ENCODE results near the gene OLFML3. TPM values are rescaled to one million over a fixed set of nuclear protein-coding genes. Genes with fewer than 3 reads are reported as not detected.

The OLFML3 gene, protein sequence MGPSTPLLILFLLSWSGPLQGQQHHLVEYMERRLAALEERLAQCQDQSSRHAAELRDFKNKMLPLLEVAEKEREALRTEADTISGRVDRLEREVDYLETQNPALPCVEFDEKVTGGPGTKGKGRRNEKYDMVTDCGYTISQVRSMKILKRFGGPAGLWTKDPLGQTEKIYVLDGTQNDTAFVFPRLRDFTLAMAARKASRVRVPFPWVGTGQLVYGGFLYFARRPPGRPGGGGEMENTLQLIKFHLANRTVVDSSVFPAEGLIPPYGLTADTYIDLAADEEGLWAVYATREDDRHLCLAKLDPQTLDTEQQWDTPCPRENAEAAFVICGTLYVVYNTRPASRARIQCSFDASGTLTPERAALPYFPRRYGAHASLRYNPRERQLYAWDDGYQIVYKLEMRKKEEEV
- total RNA-seq (2021) (319 and 349 TPM in 2 replicates), Bru-seq, nascent RNA (percentile 98 among the genes with signal in this experiment), BruChase-seq, experiment 1, labeled RNA remaining after a 2-hour chase (percentile 97 among the genes with signal in this experiment), BruChase-seq, experiment 2, labeled RNA remaining after a 6-hour chase (percentile 99 among the genes with signal in this experiment)
- long read RNA-seq, transcript OLFML3-201 (3 exons, 1,780 nt): major isoform, 459 of 3,152 reads
- long read RNA-seq, partial matches to known transcripts: 32 of 3,152 reads
- long read RNA-seq, other reads (novel, unspliced or antisense): 2,653 of 3,152 reads

DNA sequence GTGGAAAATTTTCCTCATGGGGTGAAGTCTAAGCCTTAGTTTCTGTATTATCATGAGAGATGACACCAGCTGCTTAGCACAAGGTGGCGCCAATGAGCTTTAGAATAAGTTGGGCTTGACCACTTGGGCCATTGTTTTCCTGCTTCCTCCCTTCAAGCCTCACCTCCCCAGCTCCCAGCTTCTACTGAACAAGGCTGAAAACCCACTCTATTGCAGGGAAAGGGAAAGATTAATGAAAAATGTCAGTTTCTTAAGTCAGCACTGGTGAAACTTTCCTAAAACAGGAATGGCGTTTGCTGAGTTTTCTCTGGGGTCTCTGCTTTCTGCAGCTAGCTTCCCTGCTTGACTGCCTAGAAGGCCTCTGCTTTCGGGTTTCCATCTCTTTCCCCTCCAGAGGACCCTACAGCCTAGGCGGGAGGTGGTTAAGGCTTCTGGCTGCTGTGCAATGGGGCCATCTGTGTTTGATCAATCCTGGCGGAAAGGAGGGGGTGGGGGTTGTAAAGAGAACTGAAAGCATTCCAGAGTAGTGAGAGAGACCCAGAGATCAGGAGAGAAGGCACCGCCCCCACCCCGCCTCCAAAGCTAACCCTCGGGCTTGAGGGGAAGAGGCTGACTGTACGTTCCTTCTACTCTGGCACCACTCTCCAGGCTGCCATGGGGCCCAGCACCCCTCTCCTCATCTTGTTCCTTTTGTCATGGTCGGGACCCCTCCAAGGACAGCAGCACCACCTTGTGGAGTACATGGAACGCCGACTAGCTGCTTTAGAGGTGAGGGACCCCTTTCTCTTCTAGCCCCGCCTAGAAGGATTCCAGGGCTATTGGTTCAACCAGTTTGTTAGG, at the start of gene OLFML3:
OLFML3 (plus strand) TSS at position 612 of the 840 bp plus-strand sequence; CDS start at position 655, 43 bp downstream.
- Histone ChIP-seq H3K27ac (ENCODE audit: low read depth, low read length, poor library complexity, severe bottlenecking) (peak within 1 kb of the TSS; percentile 96), H3K27me3 (replicated peaks; ENCODE audit: insufficient read depth, low read depth, low read length, poor library complexity) (no peaks in the 10 kb centered on the region), H3K9me3 (ENCODE audit: low read depth, low read length, poor library complexity, severe bottlenecking) (no peaks in the 10 kb centered on the region), H3K4me1 (ENCODE audit: insufficient read depth, low read length, poor library complexity, severe bottlenecking) (peaks cover 66% of the 10 kb centered on the region), H3K36me3 (ENCODE audit: insufficient read depth, low read length, poor library complexity, severe bottlenecking) (peaks cover 32% of the 10 kb centered on the region), H3K4me3 (ENCODE audit: low read depth, low read length, poor library complexity, severe bottlenecking) (peak within 1 kb of the TSS; percentile 56)
- TSS peak; percentile 86 for BruUV-seq (replicated peaks)
- ChIA-PET CTCF (interaction anchor here (0.5 to 4.2 kb wide), 16 partner anchors 27 to 1160 kb away, joined by 3 to 41 read pairs (median 4); partner anchors contain the start of gene DENND2C), POLR2A (ENCODE audit: low non-redundant PET) (interaction anchor here (0.5 to 1.0 kb wide), 3 partner anchors 38 to 1052 kb away, joined by 3 read pairs; no protein-coding TSS in a partner anchor)
- DNase-seq (ENCODE audit: low spot score): peak; percentile 98
- TF ChIP-seq, protein P1, sequence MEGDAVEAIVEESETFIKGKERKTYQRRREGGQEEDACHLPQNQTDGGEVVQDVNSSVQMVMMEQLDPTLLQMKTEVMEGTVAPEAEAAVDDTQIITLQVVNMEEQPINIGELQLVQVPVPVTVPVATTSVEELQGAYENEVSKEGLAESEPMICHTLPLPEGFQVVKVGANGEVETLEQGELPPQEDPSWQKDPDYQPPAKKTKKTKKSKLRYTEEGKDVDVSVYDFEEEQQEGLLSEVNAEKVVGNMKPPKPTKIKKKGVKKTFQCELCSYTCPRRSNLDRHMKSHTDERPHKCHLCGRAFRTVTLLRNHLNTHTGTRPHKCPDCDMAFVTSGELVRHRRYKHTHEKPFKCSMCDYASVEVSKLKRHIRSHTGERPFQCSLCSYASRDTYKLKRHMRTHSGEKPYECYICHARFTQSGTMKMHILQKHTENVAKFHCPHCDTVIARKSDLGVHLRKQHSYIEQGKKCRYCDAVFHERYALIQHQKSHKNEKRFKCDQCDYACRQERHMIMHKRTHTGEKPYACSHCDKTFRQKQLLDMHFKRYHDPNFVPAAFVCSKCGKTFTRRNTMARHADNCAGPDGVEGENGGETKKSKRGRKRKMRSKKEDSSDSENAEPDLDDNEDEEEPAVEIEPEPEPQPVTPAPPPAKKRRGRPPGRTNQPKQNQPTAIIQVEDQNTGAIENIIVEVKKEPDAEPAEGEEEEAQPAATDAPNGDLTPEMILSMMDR (conservative IDR thresholded peaks at IDR 0.05; ENCODE audit: low read depth, low read length): peak; percentile 77
- TF ChIP-seq EZH2 (IDR thresholded peaks at IDR 0.05; ENCODE audit: borderline replicate concordance, low read depth, low read length, poor library complexity, severe bottlenecking): no peak
- intact Hi-C loops (cut with micrococcal nuclease; ENCODE audit: unreplicated experiment): loop anchor here (1.0 to 5.0 kb wide), 9 partner anchors 142 to 693 kb away; partner anchors contain the start of gene DENND2C

- POLR2A ChIA-PET (ENCODE audit: low non-redundant PET): interaction anchor here (0.8 kb wide), 1 partner anchor 789 kb away, joined by 3 read pairs; no protein-coding TSS in a partner anchor
- Histone ChIP-seq H3K9me3 (ENCODE audit: low read depth, low read length, poor library complexity, severe bottlenecking) (no peaks in the 10 kb centered on the region), H3K4me3 (ENCODE audit: low read depth, low read length, poor library complexity, severe bottlenecking) (peak overlapping the region; percentile 96), H3K27ac (ENCODE audit: low read depth, low read length, poor library complexity, severe bottlenecking) (peak overlapping the region; percentile 86), H3K4me1 (ENCODE audit: insufficient read depth, low read length, poor library complexity, severe bottlenecking) (peaks cover 25% of the 10 kb centered on the region), H3K27me3 (replicated peaks; ENCODE audit: insufficient read depth, low read depth, low read length, poor library complexity) (no peaks in the 10 kb centered on the region), H3K36me3 (ENCODE audit: insufficient read depth, low read length, poor library complexity, severe bottlenecking) (peaks cover 2% of the 10 kb centered on the region)
- BruUV-seq (replicated peaks): no TSS peak
- TF ChIP-seq, protein P1 (conservative IDR thresholded peaks at IDR 0.05; ENCODE audit: low read depth, low read length): peak; percentile 26; the same call in 1 of the 2 replicates
- no peak for TF ChIP-seq EZH2 (IDR thresholded peaks at IDR 0.05; ENCODE audit: borderline replicate concordance, low read depth, low read length, poor library complexity, severe bottlenecking)
- CTCF ChIA-PET: interaction anchor here (0.6 to 1.8 kb wide), 3 partner anchors 26 to 1125 kb away, joined by 3 to 6 read pairs (median 5); partner anchors contain the start of gene AP4B1
- DNase-seq (ENCODE audit: low spot score): peak; percentile 60
- intact Hi-C loops (cut with micrococcal nuclease; ENCODE audit: unreplicated experiment): loop anchor here (1.0 kb wide), 1 partner anchor 25 kb away; the partner anchor contains the start of gene DCLRE1B
These were observed 49.4 kb upstream of the OLFML3 start for GRCh38 chr1:113929750-113930498.
